ENCODE results near the gene CHID1. TPM values are rescaled to one million over a fixed set of nuclear protein-coding genes. Genes with fewer than 3 reads are reported as not detected.

The CHID1 gene
- total and polyA plus RNA-seq, 2 experiments from 2014 or later: 54.1 to 67.3 TPM

DNA sequence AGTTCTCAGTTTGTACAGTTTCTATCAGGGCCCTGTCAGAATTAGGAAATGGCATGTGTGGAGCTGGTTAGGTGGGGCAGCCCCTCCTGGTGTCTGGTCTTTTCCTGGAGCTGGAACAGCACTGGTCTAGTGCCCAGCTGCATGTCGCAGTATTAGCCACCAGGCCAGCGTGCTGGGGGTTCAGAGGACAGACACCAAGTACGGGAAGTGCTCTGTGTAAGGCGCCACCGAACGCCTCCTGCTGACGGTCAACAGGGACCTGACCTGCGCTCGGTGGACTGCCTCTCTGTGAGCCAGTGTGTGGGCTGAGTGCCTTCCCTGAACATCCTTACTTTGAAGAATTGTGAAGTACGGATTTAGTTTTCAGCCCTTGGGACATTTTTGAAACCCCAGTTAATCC lies 49.0 kb upstream of the CHID1 start:
- Mint-ChIP-seq H3K36me3 (ENCODE audit: low read depth) (peaks cover 50% of the 10 kb centered on the region), H3K4me3 (no peak overlapping the region), H3K4me1 (peaks cover 20% of the 10 kb centered on the region), H3K27me3 (ENCODE audit: insufficient read depth, low read depth, poor library complexity) (peaks cover 10% of the 10 kb centered on the region), H3K9me3 (peaks cover 12% of the 10 kb centered on the region), H3K27ac (peak overlapping the region; percentile 70; the same call in 1 of the 2 replicates)
- H3F3A ChIP-seq (replicated peaks; ENCODE audit: low read depth): 0 out of 2 replicates have a peak, but pooled peaks cover 4% of the 10 kb centered on the region
- H3K27me3 ChIP-seq (ENCODE audit: insufficient read depth): no peaks in the 10 kb centered on the region
- no peak overlapping the region for H3K27ac ChIP-seq (ENCODE audit: low read depth)
- TF ChIP-seq CTCF (conservative IDR thresholded peaks at IDR 0.05; ENCODE audit: low read depth in 2 of 2): no peak; a peak in 1 of 4 replicates
- no peak for TF ChIP-seq CREB1 (CRISPR knock-in tag; IDR thresholded peaks at IDR 0.05; ENCODE audit: low read depth)
- no peak for TF ChIP-seq ZNF331 (CRISPR knock-in tag; IDR thresholded peaks at IDR 0.05; ENCODE audit: low read depth)
- TF ChIP-seq, protein P1, sequence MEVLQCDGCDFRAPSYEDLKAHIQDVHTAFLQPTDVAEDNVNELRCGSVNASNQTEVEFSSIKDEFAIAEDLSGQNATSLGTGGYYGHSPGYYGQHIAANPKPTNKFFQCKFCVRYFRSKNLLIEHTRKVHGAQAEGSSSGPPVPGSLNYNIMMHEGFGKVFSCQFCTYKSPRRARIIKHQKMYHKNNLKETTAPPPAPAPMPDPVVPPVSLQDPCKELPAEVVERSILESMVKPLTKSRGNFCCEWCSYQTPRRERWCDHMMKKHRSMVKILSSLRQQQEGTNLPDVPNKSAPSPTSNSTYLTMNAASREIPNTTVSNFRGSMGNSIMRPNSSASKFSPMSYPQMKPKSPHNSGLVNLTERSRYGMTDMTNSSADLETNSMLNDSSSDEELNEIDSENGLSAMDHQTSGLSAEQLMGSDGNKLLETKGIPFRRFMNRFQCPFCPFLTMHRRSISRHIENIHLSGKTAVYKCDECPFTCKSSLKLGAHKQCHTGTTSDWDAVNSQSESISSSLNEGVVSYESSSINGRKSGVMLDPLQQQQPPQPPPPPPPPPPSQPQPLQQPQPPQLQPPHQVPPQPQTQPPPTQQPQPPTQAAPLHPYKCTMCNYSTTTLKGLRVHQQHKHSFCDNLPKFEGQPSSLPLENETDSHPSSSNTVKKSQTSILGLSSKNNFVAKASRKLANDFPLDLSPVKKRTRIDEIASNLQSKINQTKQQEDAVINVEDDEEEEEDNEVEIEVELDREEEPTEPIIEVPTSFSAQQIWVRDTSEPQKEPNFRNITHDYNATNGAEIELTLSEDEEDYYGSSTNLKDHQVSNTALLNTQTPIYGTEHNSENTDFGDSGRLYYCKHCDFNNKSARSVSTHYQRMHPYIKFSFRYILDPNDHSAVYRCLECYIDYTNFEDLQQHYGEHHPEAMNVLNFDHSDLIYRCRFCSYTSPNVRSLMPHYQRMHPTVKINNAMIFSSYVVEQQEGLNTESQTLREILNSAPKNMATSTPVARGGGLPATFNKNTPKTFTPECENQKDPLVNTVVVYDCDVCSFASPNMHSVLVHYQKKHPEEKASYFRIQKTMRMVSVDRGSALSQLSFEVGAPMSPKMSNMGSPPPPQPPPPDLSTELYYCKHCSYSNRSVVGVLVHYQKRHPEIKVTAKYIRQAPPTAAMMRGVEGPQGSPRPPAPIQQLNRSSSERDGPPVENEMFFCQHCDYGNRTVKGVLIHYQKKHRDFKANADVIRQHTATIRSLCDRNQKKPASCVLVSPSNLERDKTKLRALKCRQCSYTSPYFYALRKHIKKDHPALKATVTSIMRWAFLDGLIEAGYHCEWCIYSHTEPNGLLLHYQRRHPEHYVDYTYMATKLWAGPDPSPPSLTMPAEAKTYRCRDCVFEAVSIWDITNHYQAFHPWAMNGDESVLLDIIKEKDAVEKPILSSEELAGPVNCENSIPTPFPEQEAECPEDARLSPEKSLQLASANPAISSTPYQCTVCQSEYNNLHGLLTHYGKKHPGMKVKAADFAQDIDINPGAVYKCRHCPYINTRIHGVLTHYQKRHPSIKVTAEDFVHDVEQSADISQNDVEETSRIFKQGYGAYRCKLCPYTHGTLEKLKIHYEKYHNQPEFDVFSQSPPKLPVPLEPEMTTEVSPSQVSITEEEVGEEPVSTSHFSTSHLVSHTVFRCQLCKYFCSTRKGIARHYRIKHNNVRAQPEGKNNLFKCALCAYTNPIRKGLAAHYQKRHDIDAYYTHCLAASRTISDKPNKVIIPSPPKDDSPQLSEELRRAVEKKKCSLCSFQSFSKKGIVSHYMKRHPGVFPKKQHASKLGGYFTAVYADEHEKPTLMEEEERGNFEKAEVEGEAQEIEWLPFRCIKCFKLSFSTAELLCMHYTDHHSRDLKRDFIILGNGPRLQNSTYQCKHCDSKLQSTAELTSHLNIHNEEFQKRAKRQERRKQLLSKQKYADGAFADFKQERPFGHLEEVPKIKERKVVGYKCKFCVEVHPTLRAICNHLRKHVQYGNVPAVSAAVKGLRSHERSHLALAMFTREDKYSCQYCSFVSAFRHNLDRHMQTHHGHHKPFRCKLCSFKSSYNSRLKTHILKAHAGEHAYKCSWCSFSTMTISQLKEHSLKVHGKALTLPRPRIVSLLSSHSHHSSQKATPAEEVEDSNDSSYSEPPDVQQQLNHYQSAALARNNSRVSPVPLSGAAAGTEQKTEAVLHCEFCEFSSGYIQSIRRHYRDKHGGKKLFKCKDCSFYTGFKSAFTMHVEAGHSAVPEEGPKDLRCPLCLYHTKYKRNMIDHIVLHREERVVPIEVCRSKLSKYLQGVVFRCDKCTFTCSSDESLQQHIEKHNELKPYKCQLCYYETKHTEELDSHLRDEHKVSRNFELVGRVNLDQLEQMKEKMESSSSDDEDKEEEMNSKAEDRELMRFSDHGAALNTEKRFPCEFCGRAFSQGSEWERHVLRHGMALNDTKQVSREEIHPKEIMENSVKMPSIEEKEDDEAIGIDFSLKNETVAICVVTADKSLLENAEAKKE (CRISPR knock-in tag; IDR thresholded peaks at IDR 0.05): no peak
- no peak for TF ChIP-seq REST (IDR thresholded peaks at IDR 0.05; ENCODE audit: unreplicated experiment)
- no peak for TF ChIP-seq POLR2AphosphoS5 (IDR thresholded peaks at IDR 0.05; ENCODE audit: low read depth)
- no peak for TF ChIP-seq ZNF114 (CRISPR knock-in tag; IDR thresholded peaks at IDR 0.05)
- no peak for TF ChIP-seq EZH2 (IDR thresholded peaks at IDR 0.05; ENCODE audit: low read depth, unreplicated experiment)
- TF ChIP-seq NANOG (IDR thresholded peaks at IDR 0.05; ENCODE audit: borderline replicate concordance): no peak
- no peak for TF ChIP-seq ETS1 (IDR thresholded peaks at IDR 0.05)
- TF ChIP-seq EZH2phosphoT487 (IDR thresholded peaks at IDR 0.05; ENCODE audit: unreplicated experiment): no peak
- no peak for TF ChIP-seq STAT1 (IDR thresholded peaks at IDR 0.05; ENCODE audit: unreplicated experiment)
- TF ChIP-seq JUNB (IDR thresholded peaks at IDR 0.05; ENCODE audit: unreplicated experiment): no peak
- H2AFZ ChIP-seq: no peak overlapping the region
- H3K4me1 ChIP-seq (ENCODE audit: insufficient read depth): peaks cover 9% of the 10 kb centered on the region
- peaks cover 8% of the 10 kb centered on the region for H4K20me1 ChIP-seq (replicated peaks; ENCODE audit: insufficient read depth)
- H3K79me2 ChIP-seq (replicated peaks; ENCODE audit: insufficient read depth): peaks cover 43% of the 10 kb centered on the region
- no peak overlapping the region for H3K4me2 ChIP-seq
- H3K36me3 ChIP-seq (ENCODE audit: insufficient read depth): peaks cover 7% of the 10 kb centered on the region; the same call in 1 of the 2 replicates
- H3K9me2 ChIP-seq (ENCODE audit: insufficient read depth): no peaks in the 10 kb centered on the region
- H3K4me3 ChIP-seq: no peak overlapping the region
- ATAC-seq (no peak), DNase-seq (ENCODE audit: low spot score) (no peak)

Measured in GM23338 (cell line).